ENCODE measurements around the gene TCFL5.

- TF ChIP-seq EZH2 (IDR thresholded peaks at IDR 0.05; ENCODE audit: insufficient read depth, poor library complexity, severe bottlenecking) (no peak), EZH2phosphoT487 (IDR thresholded peaks at IDR 0.05; ENCODE audit: insufficient read depth, low read depth) (no peak)
Measured at GRCh38 chr20:62814709-62815065, 46.9 kb downstream of the TCFL5 start.

Measured in GM23248 (cell line).